Heart right ventricle (tissue), 16 donors: ENCODE data around the gene PARN. TPM values are rescaled to one million over a fixed set of nuclear protein-coding genes. Genes with fewer than 3 reads are reported as not detected.

ENCODE experiments used
- ATAC-seq, 8 donors: fragments of 200-7000 bp; cut with Tn5 transposase; one replicate each; pipeline ENCODE4 v1.9.1; 2020; ENCODE audit warnings: mild to moderate bottlenecking in 8 of 8, moderate library complexity in 8 of 8, moderate number of reproducible peaks in 1 of 8
- DNase-seq, 2 donors: peaks; one replicate each; pipeline ENCODE4 v3.0.0-alpha.2; 2020
- H3K27ac ChIP-seq, 10 donors: fragments of 200-600 bp; sonication (generic) in 2 of 10; one replicate each; pipeline versions ENCODE4 v1.5.0 to v1.8.0; 2020 to 2022; ENCODE audit warnings: mild to moderate bottlenecking in 3 of 10
- H3K27me3 ChIP-seq, 7 donors: fragments of 200-600 bp; one replicate each; pipeline ENCODE4 v1.8.0; 2021 to 2022; ENCODE audit warnings: mild to moderate bottlenecking in 2 of 7
- H3K36me3 ChIP-seq, 9 donors: fragments of 200-600 bp; sonication (generic) in 1 of 9; one replicate each; pipeline versions ENCODE4 v1.5.0 to v1.8.0; 2020 to 2022; ENCODE audit warnings: mild to moderate bottlenecking in 2 of 9
- H3K4me1 ChIP-seq, 9 donors: fragments of 200-600 bp; sonication (generic) in 1 of 9; one replicate each; pipeline versions ENCODE4 v1.5.0 to v1.8.0; 2020 to 2022; ENCODE audit warnings: mild to moderate bottlenecking in 4 of 9
- H3K4me3 ChIP-seq, 10 donors: fragments of 200-600 bp; sonication (generic) in 2 of 10; one replicate each; pipeline versions ENCODE4 v1.5.0 to v1.8.0; 2020 to 2022; ENCODE audit warnings: mild to moderate bottlenecking in 7 of 10, moderate library complexity in 2 of 10
- H3K9me3 ChIP-seq, 11 donors: fragments of 200-600 bp in 10 of 11; sonication (generic) in 2 of 11; one replicate each; pipeline versions ENCODE4 v1.5.0 to v1.8.0; 2013 to 2022; ENCODE audit warnings: mild to moderate bottlenecking in 2 of 11, control low read depth in 1 of 11, moderate library complexity in 1 of 11
- WGBS, 2 donors: extraction: QIAGEN DNeasy Blood & Tissue Kit; methylation state at CpG; one replicate each; pipeline ENCODE4 v1.1.7; 2013; ENCODE audit warnings: inconsistent platforms in 1 of 2; 5-methylcytosine and 5-hydroxymethylcytosine counted together
- intact Hi-C, 10 donors: fragments of 100-400 bp; cut with DNase I; formaldehyde crosslinking; loops; one replicate each; pipeline versions ENCODE4 v1.11.1 to v1.14.2; 2022
- polyA plus RNA-seq, 2 donors: library from polyadenylated mRNA; stranded (reverse); fragments of 200-250 nt; gene quantifications; one replicate each; pipeline ENCODE4 v1.2.3, GENCODE V29; 2013
- total RNA-seq, 10 donors: library from RNA; stranded (reverse); fragmentation: NEBNext Ultra II Directional in 3 of 10; extraction: Animal tissue kit (Norgen Biotek cat#: 25700) in 3 of 10; gene quantifications; one replicate each; pipeline versions ENCODE4 v1.2.1 to v1.2.4, GENCODE V29; 2021 to 2023
- TF ChIP-seq, protein P1 (sequence below), 9 donors: fragments of 200-600 bp; sonication (generic) in 2 of 9; IDR thresholded peaks; one replicate each; pipeline versions ENCODE4 v1.5.0 to v1.8.0; 2021 to 2022; ENCODE audit warnings: antibody characterized with exemption in 9 of 9, mild to moderate bottlenecking in 5 of 9, moderate library complexity in 1 of 9
- donor health status: Arrhythmogenic right ventricular cardiomyopathy.
- donor health status: ischemic (EF 13 %, LVEDD 7.1; RV severe dilation, severe dysfunction).
- donor health status: healthy with polysubstance abuse.
- donor health status: DM: no; HTN: yes; CAD: no.
- donor health status: DM: no; HTN: no; CAD: no.
- donor health status: ischemic (EF 25% LVEDD 6.9; RV normal size, moderate dysfunction).
- donor health status: ischemic (EF 25% LVEDD 5.7; RV mildly dilated, moderate dysfunction).
- donor health status: healthy.
- donor health status: DM: yes; HTN: yes; CAD: no.
- donor health status: Ischemic cardiomyopathy.
- donor health status: ischemic (EF 35%, LVEDD 5.7; RV mildly dilated, moderate dysfunction).
- donor health status: nonischemic (EF 11% LVEDD 7.7; RV severe dilation, severe dysfunction).
- donor health status: DM: yes; HTN: yes; CAD: no.
- donor health status: PGD.
- donor health status: ischemic (EF 29% LVEDD 5.4; RV normal size, mild dysfunction).
- donor health status: nonischemic (EF 23%, LVEDD 6.1; RV moderate dilation, normal function).

The PARN gene
- total and polyA plus RNA-seq, 12 donors = 7.0 to 25.3 (median 22.8) TPM

DNA sequence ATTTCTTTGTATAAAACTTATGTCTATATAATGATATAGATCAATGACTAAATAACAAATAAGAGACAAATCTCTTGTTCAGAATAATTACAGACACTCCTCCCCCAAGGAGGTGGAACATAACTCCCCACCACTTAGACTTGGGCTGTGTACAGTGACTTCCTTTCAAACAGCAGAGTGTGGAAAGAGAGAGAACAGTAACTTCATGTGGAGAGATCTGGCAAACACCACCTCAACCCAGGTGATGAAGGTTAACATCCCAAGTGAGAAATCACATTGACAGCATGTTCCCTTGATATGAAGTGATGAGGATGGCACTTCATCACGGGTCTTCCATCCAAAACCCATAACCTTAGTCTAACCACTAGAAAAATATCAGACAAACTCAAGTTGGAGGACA, 169.3 kb downstream of the PARN start:
- peaks cover 0 to 21% (median 0%) of the 10 kb centered on the region in 9 donors for H3K36me3 ChIP-seq
- H3K4me1 ChIP-seq = peaks cover 0 to 9% (median 0%) of the 10 kb centered on the region in 9 donors
- TF ChIP-seq, protein P1, sequence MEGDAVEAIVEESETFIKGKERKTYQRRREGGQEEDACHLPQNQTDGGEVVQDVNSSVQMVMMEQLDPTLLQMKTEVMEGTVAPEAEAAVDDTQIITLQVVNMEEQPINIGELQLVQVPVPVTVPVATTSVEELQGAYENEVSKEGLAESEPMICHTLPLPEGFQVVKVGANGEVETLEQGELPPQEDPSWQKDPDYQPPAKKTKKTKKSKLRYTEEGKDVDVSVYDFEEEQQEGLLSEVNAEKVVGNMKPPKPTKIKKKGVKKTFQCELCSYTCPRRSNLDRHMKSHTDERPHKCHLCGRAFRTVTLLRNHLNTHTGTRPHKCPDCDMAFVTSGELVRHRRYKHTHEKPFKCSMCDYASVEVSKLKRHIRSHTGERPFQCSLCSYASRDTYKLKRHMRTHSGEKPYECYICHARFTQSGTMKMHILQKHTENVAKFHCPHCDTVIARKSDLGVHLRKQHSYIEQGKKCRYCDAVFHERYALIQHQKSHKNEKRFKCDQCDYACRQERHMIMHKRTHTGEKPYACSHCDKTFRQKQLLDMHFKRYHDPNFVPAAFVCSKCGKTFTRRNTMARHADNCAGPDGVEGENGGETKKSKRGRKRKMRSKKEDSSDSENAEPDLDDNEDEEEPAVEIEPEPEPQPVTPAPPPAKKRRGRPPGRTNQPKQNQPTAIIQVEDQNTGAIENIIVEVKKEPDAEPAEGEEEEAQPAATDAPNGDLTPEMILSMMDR (IDR thresholded peaks at IDR 0.05) = no peak
- 55 to 76% methylated on average over 1 of the region's 1 CpG for WGBS, 2 donors
- intact Hi-C loops = loop anchor here in 1 of 10 donors (10.0 kb wide), 1 partner anchor 64 kb away; no protein-coding TSS in a partner anchor
- ATAC-seq (peak in 4 of 8 donors; percentile 33 to 92 (median 56)), DNase-seq (no peak)
- H3K27ac ChIP-seq = no peak overlapping the region
- peaks cover 0 to 16% (median 11%) of the 10 kb centered on the region in 11 donors for H3K9me3 ChIP-seq
- H3K27me3 ChIP-seq = no peaks in the 10 kb centered on the region
- no peak overlapping the region for H3K4me3 ChIP-seq

DNA sequence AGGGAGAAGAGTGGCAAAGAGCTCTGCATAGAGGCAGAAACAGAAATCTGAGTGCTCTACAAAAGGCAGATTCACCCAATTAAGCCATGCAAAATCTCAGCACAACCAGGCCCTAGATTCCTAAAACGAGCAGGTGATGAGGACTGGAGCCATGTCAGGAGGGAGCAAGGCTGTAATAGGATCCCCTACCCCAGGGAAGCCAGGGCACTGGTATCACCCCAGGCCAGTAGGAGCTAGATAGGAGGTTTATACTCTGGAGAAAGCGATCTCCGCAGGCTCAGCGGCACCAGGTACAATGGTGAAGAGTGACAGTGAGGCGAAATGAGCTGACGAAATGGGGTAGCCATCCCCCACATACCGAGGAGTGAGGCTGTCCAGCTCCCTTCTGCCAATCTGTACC, 171.5 kb downstream of the PARN start:
- DNase-seq (no peak), ATAC-seq (no peak)
- no peak overlapping the region for H3K4me3 ChIP-seq
- TF ChIP-seq, protein P1 (IDR thresholded peaks at IDR 0.05) = no peak
- H3K27me3 ChIP-seq = no peaks in the 10 kb centered on the region
- 87 to 89% methylated on average over 7 of the region's 7 CpGs for WGBS, 2 donors
- intact Hi-C loops = no loop called here
- H3K36me3 ChIP-seq = peaks cover 0 to 12% (median 0%) of the 10 kb centered on the region in 9 donors
- no peaks in the 10 kb centered on the region for H3K9me3 ChIP-seq
- peaks cover 0 to 9% (median 0%) of the 10 kb centered on the region in 9 donors for H3K4me1 ChIP-seq
- H3K27ac ChIP-seq = no peak overlapping the region

DNA sequence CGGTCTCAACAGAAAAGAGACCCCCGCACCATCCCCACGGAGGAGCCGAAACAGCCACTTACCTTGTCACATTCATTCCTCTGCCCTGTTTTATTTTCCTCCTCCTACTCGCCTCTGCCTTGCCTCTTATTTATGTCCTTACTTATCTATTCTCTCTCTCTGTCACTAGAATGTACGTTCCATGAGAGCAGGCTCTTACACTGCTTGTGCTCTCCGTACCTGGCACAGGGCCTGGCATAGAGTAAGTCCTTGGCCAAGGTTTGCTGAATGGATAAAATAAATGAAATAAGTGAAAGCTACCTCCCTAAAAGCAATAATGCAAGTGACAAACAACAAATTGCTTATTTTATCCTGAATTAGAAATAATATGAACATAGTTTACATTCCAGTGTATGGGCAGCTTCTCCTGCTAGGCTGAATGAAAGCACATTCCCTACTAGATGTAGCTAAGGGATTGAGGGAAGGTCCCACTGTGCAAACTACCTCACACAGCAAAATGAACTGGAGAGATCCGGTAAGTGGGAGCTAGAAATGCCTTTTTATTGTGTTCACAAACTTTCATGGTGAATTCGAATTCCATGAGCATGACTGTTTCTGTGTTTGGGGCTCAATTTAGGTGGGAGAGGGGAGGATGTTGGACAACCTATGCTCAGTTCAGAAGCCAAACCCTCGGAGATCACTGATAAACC, 173.1 kb downstream of the PARN start:
- ATAC-seq (no peak), DNase-seq (no peak)
- Histone ChIP-seq H3K27me3 (no peaks in the 10 kb centered on the region), H3K4me3 (no peak overlapping the region), H3K36me3 (peaks cover 0 to 12% (median 0%) of the 10 kb centered on the region in 9 donors), H3K27ac (no peak overlapping the region), H3K9me3 (no peaks in the 10 kb centered on the region), H3K4me1 (peaks cover 0 to 9% (median 0%) of the 10 kb centered on the region in 9 donors)
- WGBS, 2 donors = 85 to 89% methylated on average over 10 of the region's 10 CpGs
- intact Hi-C loops = no loop called here
- TF ChIP-seq, protein P1 (IDR thresholded peaks at IDR 0.05) = no peak

DNA sequence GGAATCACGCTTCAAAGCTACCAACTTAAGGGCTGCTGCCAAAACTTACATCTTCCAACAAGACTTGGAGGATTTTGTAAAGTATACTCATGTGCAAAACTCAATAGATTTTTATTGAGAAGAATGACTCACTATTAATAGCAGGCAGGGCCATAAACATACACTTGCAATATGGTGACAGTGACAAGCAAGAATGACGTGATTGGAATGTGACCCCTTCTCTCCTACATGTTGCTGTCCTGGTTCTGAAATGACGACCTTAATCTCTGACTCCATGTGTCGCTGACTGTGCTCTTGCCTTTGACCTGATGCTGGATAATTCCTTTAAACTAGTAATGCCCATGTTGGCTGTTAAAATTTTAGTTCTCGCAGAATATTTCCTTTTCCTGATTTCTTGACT, 174.5 kb downstream of the PARN start:
- TF ChIP-seq, protein P1 (IDR thresholded peaks at IDR 0.05) = no peak
- intact Hi-C loops = no loop called here
- DNase-seq = no peak
- ATAC-seq = peak in 2 of 8 donors; percentile 55 to 56
- no peaks in the 10 kb centered on the region for H3K27me3 ChIP-seq
- 68 to 69% methylated on average over 5 of the region's 5 CpGs for WGBS, 2 donors
- peaks cover 0 to 10% (median 4%) of the 10 kb centered on the region in 9 donors for H3K4me1 ChIP-seq
- peaks cover 0 to 2% (median 0%) of the 10 kb centered on the region in 9 donors for H3K36me3 ChIP-seq
- H3K9me3 ChIP-seq = no peaks in the 10 kb centered on the region
- no peak overlapping the region for H3K4me3 ChIP-seq
- no peak overlapping the region for H3K27ac ChIP-seq
